HG03103 (cell line): ENCODE results near the gene GPSM1.

Source experiments
- ATAC-seq: cut with Tn5 transposase; IDR thresholded peaks from one replicate; pipeline ENCODE4 v1.9.1; 2021; ENCODE audit warnings: low read depth; ENCODE audit not compliant: unreplicated experiment

The GPSM1 gene

GRCh38 chr9:136290508-136291000, 36.8 kb upstream of the GPSM1 start:
- ATAC-seq, result no peak

- ATAC-seq, result no peak
Measured at GRCh38 chr9:136291306-136292025, 35.9 kb upstream of the GPSM1 start.

DNA sequence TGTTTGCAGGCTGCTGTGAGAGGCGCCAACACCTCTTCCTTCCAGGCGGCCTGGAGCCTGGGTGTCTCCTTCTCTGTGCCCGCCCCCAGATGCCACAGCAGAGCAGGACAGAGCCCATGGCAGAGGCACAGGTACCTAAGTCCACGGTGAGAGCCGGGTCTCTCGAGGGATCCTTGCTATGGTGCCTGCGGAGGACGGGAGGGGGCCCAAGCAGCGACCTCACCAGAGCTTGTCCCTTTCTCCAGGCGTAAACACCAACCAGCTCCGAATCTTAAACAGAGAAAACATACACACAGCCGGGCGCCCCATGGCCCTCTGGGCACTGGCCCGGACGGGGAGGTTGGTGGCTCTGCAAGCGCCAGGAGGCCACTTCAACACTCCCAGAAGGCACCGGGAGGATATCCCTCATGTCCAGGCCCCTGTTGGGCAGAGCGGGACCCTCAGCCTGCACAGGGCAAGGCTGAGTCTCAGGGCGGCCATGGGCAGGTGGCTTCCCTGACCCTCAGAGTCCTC, 35.3 kb upstream of the GPSM1 start:
- ATAC-seq, result no peak

GRCh38 chr9:136292591-136293448, 34.5 kb upstream of the GPSM1 start:
- no peak for ATAC-seq

- no peak for ATAC-seq
Measured at GRCh38 chr9:136293476-136294077, 33.8 kb upstream of the GPSM1 start.

GRCh38 chr9:136294437-136294836, 32.9 kb upstream of the GPSM1 start:
- ATAC-seq, result no peak

GRCh38 chr9:136295055-136295454, 32.3 kb upstream of the GPSM1 start:
- no peak for ATAC-seq

- no peak for ATAC-seq
Measured at GRCh38 chr9:136295542-136296433, 31.6 kb upstream of the GPSM1 start.

DNA sequence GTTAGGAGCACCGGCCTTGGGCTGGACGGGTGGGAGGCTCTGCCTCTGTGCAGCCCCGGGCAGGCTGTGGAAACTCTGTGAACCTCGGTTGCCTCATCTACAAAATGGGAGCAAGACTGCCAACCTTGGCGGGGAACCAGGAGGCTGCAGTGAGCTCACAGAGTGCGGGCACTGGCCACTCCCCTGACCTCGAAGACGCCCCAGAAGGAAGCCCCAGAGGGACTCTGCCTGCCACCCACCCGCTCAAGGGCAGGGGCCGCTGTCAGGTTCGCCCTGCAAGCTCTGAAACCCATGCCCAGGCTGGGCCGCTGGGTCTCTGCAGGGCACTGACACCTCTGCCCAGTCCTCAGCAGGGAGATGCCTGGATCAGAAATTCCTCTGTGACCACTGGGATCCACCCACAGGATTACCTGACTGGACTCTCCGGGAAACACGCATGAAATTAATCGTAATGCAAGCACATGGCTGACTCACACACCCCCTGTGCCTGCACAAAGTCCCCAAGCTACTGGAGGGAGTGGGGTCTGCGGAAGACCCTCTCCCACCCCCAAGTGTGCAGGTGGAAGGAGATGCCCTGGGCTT, 30.8 kb upstream of the GPSM1 start:
- ATAC-seq, result no peak

GRCh38 chr9:136297016-136297691, 30.2 kb upstream of the GPSM1 start:
- ATAC-seq, result no peak

DNA sequence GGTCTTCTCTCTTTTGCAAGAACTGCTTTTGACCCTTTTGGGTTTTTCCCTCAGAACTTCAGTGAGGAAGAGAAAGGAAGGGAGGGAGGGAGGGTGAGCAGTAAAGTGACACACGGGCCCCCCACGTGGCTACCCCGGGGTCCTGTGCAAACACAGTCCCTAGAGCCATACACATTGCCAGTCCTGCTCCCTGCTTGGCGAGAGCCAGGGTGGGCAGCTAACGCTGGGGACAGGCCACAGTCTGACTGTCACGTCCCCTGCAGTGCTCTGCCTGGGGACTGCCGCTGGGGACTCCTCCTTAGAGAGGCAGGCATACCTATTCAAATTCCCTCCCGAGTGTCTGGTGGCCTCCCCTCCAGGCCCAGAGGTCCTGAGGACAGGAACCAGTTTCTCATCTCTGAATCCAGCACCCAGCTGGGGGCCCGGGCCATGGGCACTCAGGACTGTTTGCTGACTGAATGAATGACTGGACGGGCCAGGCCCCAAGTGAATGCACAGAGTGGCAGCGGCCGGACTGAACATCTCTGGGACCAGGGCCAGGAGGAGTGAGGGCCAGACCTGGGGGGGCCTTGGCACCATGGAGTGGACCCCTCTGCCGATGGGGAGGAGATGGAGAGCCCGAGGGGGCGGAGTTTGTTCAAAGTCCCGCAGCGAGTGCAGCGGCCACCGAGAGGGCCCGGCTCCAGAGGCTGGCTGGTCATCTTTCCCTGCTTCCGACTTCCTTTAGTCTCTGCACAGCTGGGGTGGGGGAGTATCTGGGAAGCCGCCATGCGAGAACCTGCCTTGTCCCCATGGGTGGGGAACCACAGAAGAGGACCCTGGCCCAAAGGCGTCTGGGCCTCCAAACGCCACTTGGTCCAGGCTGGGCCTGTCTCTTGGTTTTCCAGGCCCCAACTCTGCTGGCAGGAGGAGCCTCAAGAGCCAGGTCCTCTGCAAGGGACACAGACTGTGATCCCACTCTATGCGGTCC, 29.3 kb upstream of the GPSM1 start:
- no peak for ATAC-seq

GRCh38 chr9:136299116-136299515, 28.2 kb upstream of the GPSM1 start:
- no peak for ATAC-seq

- no peak for ATAC-seq
Measured at GRCh38 chr9:136299541-136299940, 27.8 kb upstream of the GPSM1 start.

DNA sequence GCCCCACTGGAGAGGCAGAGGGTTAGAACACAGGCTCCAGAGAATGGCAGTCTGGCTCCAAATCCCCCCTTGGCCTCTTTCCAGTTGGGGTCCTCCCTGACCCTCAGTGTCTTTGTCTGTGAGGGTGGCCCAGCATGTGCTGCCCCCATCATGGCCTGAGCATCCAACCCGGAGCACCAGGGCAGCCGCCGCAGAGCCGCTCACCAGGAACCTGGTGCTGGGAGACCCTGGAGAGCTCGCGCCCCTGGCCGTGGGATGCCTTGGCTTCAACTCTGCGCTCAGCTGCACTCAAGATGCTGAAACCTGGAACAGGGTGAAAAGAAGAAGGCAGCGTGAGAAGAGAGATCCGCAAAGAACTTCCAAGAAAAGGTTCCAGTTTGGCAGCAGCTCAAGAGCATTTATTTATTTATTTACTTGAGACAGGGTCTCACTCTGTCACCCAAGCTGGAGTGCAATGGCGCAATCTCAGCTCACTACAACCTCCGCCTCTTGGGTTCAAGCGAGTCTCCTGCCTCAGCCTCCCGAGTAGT, 27.3 kb upstream of the GPSM1 start:
- no peak for ATAC-seq

DNA sequence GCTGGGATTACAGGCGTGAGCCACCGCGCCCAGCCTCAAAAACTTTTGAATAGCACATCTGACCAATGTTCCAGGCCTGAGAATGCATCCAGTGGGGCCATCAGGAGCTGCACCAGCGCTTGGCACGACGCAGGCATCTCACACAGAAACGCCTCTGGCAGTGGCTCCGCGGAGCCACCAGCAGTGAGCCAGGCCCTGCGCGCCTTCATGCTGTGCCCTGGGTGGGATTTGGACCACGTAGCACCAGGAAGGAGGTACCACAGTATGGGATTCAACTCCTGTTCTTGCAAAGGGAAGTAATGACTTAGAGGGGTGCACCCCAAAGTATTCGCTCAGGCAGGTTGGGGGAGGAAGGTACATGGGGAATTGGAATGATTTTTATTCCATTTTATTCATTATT, 26.5 kb upstream of the GPSM1 start:
- ATAC-seq, result no peak

DNA sequence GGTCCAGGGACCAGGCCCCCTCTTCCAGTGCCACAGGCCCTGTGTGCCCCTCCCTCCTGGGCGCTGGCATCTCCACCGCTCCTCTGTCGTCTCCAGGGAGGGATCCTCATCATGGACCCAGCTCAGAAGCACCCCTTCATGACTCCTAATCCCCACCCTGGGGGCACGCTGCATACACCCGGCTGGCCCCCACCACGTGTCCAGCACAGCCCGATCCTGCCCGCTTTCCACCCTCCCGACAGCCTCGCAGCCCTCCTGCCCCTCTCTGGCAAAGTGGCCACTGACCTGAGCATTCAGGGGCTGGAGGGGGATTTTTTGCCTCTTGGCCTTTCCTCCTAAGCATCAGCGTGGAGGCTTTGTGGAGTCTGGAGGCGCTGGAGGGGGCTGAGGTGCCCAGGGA, 24.8 kb upstream of the GPSM1 start:
- no peak for ATAC-seq

- ATAC-seq, result no peak
Measured at GRCh38 chr9:136303066-136303824, 24.1 kb upstream of the GPSM1 start.
